Stomach (tissue), 4 donors: ENCODE data around the gene BACE1.

ENCODE experiments used
- CTCF ChIP-seq, 7 experiments: fragments of 450-650 bp in 4 of 7; fragments of 200-600 bp in 3 of 7; sonication (generic) in 3 of 7; IDR thresholded peaks; one replicate each; pipeline ENCODE4 v1.5.1; 2016 to 2019; ENCODE audit warnings: antibody characterized with exemption in 7 of 7, control low read depth in 2 of 7, mild to moderate bottlenecking in 1 of 7
- POLR2A ChIP-seq, 4 donors: fragments of 450-650 bp; IDR thresholded peaks; one replicate each; pipeline ENCODE4 v1.6.1; 2016; ENCODE audit warnings: antibody characterized with exemption in 4 of 4, control low read depth in 2 of 4, mild to moderate bottlenecking in 1 of 4, moderate library complexity in 1 of 4
- POLR2AphosphoS5 ChIP-seq, 3 donors: sonication (generic); formaldehyde crosslinking; IDR thresholded peaks; one replicate each; pipeline ENCODE4 v1.6.1; 2016; ENCODE audit warnings: antibody characterized with exemption in 3 of 3

GRCh38 chr11:117287668-117288067 lies 28.4 kb downstream of the BACE1 start:
- TF ChIP-seq CTCF (IDR thresholded peaks at IDR 0.05) (no peak), POLR2A (IDR thresholded peaks at IDR 0.05) (no peak), POLR2AphosphoS5 (IDR thresholded peaks at IDR 0.05) (no peak)
